ENCODE results near the gene GPR158.

Gene GPR158

DNA sequence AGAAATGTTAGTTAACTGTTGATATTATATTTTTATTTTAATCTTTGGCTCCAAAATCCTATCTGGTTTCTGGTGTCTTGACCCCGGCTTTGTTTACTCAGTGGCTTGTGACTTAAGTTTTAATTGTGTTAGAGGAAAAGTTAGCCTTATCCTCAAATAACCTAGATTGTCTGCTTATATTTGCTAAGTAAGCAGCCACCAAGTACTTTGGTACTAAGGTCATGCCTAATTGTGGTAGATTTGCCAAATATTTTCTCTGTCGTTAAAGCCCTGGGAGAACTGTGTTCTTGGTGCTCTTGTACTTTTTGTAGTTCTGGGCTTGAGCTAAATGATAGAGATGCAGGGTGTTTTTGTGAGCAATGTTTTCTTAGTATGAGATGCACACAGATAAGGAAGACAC, 34.8 kb downstream of the GPR158 start:
- DNase-seq, result no peak

DNA sequence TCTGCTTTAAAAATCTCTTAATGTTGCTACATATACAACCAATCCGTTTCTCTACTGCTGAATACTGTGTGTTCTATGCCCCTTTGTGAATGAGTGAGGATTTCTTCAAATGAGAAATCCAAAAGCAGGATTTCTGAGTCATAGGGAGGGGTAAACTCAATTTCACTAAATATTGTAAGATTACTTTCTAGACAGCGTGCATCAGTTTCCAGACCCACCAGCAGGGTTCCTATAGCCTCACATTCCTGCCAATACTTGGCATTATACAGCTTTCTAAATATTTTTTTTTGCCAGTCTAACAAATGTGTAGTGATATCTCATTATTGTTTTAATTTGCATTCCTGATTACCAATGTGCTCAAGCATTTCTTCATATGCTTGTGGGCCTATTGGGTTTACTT, 35.5 kb downstream of the GPR158 start:
- DNase-seq, result no peak

DNA sequence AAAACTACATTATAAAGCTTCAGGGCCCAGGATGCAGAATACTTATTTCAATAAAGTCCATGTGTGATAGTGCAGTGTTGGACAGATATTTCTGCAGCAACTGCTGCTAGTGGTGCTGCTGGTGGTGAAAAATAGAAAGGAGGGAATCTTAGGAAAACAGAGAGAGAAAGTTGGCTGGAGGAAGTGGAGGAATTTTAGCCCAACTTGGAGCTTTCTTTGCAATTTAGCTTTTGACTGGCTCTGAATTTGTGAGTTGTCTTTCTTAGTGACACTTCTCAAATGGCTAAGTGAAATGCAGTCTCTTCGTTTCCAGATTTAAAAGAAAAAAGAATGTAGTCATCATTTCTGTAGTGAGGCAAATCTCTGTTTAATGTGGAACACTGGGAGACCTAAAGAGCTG, 45.4 kb downstream of the GPR158 start:
- DNase-seq, result no peak

- DNase-seq, result no peak
Measured at GRCh38 chr10:25222085-25222660, 47.4 kb downstream of the GPR158 start.

DNA sequence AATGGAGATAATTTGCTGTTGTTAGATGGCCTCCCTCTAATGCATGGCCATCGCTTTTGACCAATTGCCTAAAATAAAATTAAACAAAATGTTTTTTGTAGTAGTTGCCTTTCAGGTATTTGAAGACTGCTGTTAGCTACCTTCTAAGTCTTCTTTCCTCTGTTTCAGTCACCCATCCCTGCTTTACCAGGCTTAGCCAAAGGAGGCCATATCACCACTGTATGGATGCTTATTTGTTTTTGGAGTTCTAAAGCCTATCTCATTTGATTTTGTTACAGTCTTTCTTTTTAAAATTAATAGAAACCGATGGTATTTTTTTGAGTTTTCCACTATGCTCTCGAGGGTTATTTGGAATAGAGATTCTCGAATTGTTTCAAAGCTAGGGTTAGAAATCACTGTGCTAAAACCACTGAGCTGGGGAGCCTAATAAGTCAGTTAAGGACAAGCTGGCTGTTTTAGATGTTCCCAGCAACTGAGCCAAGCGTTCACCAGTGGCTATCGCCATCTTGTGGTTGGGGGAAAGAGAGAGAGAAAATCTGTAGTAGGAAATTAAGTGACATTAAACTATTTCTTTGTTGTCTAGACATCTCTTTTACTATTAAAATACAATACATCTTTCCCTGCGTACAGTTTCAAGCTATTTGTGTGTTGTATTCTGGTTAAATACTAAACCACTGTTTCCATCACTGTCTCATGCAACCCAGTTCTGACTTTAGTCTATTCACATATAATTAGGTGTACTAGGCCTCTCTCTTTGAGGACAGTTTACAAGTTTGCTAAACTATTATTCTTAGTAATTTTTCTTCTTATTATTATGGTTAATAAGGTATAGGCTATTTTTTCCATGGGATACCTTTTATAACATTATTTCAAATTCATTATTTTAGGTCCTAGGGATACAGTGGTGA, 52.2 kb downstream of the GPR158 start:
- DNase-seq, result peak; percentile 2

DNA sequence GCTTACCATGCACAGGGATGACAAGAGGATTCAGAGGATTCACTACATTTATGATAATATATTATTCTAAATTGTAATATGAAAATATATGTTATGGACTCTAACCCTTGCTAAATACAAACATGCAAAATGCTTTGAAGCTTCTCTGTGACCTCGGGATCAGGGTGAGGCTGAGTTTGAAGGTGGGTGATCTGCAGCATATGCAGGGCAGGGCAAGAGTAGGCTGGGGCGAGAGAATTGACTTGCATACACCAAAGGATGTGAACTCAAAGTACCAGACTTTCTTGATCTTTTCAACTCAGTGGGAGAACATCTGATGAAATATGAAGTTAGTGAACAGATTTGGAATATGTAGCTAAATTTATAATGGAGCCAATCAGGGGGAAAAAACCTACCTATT, 57.0 kb downstream of the GPR158 start:
- no peak for DNase-seq

DNA sequence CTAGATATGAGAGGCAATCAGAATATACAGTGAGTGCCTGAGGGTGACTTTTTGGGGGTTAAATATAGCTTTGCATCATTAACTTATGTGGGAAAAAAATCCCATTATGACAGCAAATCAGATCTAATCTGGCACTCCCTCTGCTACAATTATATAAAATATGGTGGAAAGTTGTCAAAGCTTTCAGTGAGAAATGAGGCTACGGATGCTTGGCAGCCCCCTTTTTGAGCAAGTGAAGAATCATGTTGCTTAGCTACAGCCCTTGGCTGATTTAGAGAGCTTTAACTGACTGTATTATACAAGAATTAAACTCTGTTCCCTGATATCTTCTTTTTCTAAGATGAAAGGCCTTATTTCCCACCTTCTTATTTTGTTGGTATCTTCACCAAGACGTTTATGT, 57.4 kb downstream of the GPR158 start:
- no peak for DNase-seq

GRCh38 chr10:25245165-25245564, 70.4 kb downstream of the GPR158 start:
- no peak for DNase-seq

GRCh38 chr10:25257646-25258045, 82.8 kb downstream of the GPR158 start:
- DNase-seq, result no peak

- DNase-seq, result no peak
Measured at GRCh38 chr10:25261110-25261509, 86.3 kb downstream of the GPR158 start.

- no peak for DNase-seq
Measured at GRCh38 chr10:25261558-25261957, 86.8 kb downstream of the GPR158 start.

DNA sequence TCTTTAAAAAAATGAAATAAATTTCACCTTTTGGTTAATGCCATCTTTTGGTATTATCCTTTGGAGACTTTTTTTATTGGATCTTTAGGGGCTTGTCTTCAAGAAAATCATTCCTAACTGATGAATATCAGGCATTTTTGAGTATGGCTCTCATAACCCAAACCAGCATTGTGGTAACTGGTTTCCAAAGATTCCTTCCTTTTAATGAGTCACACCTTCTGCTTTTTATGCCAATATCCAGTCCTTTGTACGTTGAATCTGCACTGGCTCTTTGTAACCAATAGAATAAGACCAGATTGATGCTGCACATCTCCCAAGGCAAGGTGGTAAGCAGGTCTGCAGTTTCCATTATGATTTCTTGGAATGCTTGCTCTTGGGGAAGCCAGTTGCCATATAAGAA, 89.1 kb downstream of the GPR158 start:
- DNase-seq, result no peak

DNA sequence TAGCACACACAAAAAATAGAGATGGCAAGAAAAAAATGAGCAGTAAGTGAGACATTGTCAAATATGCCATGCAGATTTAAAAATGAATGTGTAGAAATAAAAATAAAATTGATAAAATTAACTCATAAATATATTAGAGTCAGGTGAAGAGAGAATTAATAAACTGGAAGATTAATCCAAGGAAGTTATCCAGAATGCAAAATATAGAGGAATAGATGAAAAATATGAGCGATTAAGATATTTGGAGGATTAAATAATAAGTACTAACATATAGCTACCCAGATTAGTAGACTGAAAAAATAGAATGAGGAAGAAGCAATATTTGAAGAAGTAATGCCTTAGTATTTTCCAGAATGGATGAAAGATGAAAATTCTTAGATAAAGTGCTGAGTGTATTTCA, 103.4 kb downstream of the GPR158 start:
- DNase-seq, result no peak

- no peak for DNase-seq
Measured at GRCh38 chr10:25280076-25280475, 105.3 kb downstream of the GPR158 start.

- DNase-seq, result no peak
Measured at GRCh38 chr10:25280573-25280972, 105.8 kb downstream of the GPR158 start.

DNA sequence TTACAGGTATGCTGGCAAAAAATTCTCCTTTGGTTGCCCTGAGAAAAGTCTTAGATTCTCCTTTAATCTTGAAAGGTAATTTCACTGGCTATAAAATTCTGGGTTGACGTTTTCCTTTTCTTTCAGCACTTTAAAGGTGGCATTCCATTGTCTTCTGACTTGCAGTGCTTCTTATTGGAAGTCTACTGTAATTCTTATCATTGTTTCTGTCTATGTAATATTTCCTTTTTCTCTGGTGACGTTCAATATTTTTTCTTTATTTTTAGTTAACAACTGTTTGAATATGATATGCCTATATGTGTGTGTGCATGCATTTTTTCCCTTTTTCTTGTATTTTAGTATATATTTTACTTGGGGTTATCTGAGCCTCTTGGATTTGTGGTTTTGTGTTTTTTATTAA, 111.0 kb downstream of the GPR158 start:
- DNase-seq, result no peak

- DNase-seq, result no peak
Measured at GRCh38 chr10:25288181-25288580, 113.4 kb downstream of the GPR158 start.

DNA sequence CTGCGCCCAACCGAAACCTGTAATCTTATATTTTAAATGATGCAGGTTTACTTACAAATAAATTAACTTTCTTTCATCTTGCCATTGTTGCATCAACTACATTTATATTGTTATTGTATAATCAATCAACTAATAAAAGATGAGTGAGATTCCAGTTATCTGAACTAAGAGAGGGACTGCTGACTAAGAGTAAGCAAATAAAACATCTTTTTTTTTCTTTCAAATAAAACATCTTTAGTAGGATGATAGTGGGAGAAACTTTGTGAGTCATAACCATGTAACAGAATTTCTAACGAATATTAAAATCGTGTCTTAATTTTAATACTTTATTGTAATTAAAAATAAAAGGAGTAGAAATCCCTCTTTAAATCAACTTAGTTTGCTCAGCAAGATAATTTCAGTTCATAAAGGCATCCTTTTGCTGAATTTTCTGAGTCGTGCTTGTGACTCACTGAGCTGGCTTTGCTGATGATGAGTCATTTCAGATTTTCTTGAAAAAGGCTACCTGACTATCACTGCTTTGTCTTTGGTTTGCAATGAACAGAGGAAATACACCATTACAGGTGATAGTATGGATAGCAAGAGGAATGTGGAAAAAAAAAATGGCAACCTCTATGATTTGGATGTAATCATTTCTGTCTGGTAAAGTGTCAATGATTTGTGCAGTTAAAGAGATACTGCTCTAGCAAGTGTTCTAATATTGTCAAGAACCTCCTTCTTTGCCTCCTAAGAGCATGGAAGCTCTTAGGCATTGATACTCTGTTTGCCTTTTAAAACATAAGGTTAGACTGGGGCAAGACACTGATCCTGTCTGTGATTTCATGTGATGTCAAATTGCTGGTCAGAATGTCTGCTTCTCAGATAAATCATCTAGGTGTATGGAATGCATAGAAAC, 119.5 kb downstream of the GPR158 start:
- DNase-seq, result no peak

GRCh38 chr10:25296324-25296723, 121.5 kb downstream of the GPR158 start:
- no peak for DNase-seq

- DNase-seq, result no peak
Measured at GRCh38 chr10:25297466-25297865, 122.7 kb downstream of the GPR158 start.

DNA sequence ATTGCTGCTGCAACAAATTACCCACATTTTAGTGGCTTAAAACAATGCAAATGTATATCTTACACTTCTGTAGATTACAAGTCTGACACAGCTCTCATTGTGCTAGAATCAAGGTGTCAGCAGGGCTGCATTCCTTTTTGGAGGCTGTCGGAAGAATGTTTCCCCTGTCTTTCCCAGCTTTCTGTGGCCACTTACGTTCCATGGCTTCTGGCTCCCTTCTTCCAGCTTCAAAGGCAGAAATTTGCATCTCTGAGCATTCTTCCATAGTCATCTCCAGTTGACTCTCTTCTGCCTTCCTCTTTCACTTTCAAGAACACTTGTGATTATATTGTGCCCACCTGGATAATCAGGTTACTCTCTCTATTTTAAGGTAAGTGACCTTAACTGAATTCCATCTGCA, 125.3 kb downstream of the GPR158 start:
- DNase-seq, result no peak

DNA sequence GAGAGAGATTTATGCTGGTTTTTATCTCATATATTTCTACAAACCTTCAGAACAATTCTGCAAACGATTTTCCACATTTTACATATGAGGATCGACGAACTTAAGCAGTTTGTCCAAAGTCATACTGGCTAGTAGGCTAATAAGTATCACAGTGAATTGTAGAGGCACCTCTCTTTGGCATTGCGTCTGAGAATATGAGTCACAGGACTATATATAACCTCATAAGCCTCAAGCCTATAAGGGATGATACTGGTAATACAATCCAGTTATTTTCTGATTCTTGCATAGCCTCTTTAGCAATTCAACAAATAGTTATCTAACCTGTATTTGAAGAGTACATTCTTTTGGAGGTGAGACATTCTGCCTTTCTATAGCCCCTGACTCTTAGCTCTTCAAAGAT, 129.8 kb downstream of the GPR158 start:
- DNase-seq, result no peak

DNA sequence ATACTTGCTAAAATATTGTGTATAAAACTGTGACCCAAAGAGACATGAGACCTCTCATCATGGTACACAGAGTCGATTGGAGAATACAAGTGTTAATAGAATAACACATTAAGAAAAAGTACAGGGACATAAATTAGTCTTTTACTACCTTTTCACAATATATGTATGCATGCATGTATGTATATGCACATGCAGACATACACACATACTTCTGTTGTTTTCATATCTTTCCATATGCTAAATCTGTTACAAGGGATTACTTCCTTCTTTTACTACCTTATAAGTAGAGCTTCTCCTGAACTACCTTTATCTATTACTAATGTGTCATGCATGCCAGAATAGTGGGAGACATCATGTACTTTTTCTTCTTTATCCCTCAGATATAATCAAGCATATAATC, 131.6 kb downstream of the GPR158 start:
- no peak for DNase-seq

- no peak for DNase-seq
Measured at GRCh38 chr10:25308278-25308677, 133.5 kb downstream of the GPR158 start.

Data from CD4-positive, alpha-beta T cell treated with Interleukin-17A for 1 hour (primary cell).